Mononuclear cell (primary cell): Measurements from ENCODE around the gene FAM53C. TPM values are rescaled to one million over a fixed set of nuclear protein-coding genes. Genes with fewer than 3 reads are reported as not detected.

Experiments used
- total RNA-seq: library from RNA; depleted of rRNA; stranded (reverse); fragments of >200 nt; gene quantifications from one replicate; pipeline ENCODE4 v1.2.3, GENCODE V29; 2012

FAM53C gene
- total RNA-seq, 1 donor = 72.2 TPM

Other genes with a start within 250 kb of the FAM53C start
- gene NME5, start 198.8 kb upstream of the FAM53C start, total RNA-seq = not detected
- 13.3 TPM for gene BRD8, start 159.6 kb upstream of the FAM53C start, total RNA-seq
- gene KIF20A, start 159.2 kb upstream of the FAM53C start, total RNA-seq = 0.42 TPM
- 17.2 TPM for gene CDC23, start 124.9 kb upstream of the FAM53C start, total RNA-seq
- not detected for gene GFRA3, start 63.6 kb upstream of the FAM53C start, total RNA-seq
- gene CDC25C, start 6.5 kb upstream of the FAM53C start, total RNA-seq = 1.2 TPM
- 72.1 TPM for gene KDM3B, start 14.4 kb downstream of the FAM53C start, total RNA-seq
- gene REEP2, start 100.8 kb downstream of the FAM53C start, total RNA-seq = not detected
- 36.6 TPM for gene EGR1, start 127.2 kb downstream of the FAM53C start, total RNA-seq
- gene ETF1, start 205.0 kb downstream of the FAM53C start, total RNA-seq = 189 TPM
- 455 TPM for gene HSPA9, start 237.1 kb downstream of the FAM53C start, total RNA-seq